ENCODE data around the gene CLEC14A.

GRCh38 chr14:38302966-38303365, 47.1 kb upstream of the CLEC14A start:
- TF ChIP-seq CTCF (IDR thresholded peaks at IDR 0.05) (no peak), EZH2 (IDR thresholded peaks at IDR 0.05; ENCODE audit: borderline replicate concordance, insufficient read depth, low read depth, low read length, poor library complexity, severe bottlenecking) (no peak)
